ENCODE data around the gene MLST8. TPM values are rescaled to one million over a fixed set of nuclear protein-coding genes. Genes with fewer than 3 reads are reported as not detected.

The MLST8 gene
- total and polyA plus RNA-seq, 2 donors (not counting 1 experiment from before 2014, with no cell fraction given) = 36.1 to 112 TPM

DNA sequence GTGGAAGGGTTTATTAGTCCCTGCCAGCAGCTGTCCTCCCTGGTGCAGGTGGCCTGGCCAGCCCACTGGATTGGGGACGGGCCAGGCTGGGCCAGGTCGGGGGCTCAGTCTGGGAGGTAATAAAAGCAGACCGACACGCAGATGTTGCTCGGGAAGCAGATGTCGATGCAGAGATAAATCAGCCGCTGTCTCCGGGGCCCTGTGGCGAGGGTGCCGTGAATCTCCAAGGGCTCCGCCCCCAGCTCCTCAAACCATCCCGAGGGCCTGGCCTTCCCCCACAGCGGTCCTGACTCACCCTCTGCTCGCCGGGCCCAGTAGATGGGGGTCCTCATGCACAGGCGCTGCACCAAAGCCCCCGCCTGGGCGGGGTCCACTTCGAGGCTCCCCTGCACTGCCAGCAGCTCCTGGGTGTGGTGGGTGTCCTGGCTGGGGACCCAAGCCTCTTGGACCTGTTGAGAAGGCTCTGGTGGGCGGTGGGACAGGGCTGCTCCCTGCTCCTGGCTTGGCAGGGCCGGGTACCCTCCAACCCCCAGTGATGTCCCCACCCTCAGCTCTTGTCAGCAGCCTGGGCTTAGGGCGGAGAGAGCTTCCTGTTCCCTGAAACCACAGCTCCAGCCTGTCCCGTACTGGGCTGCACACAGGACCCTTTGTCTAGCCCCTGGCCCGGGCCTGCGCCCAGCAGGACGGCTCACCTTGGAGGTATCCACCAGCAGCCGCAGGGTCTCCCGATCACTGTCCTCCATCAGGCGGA, 4.2 kb downstream of the MLST8 start:
- Histone ChIP-seq H3K79me2 (ENCODE audit: control insufficient read depth, insufficient read depth, low read length) (peaks cover 25% of the 10 kb centered on the region), H3K27ac (ENCODE audit: low read length in 2 of 2) (no peak overlapping the region), H3K9ac (ENCODE audit: low read length) (no peak overlapping the region), H2AFZ (ENCODE audit: insufficient read depth, low read depth, low read length, poor library complexity, severe bottlenecking) (no peak overlapping the region), H3K27me3 (replicated peaks in 1 of 4; ENCODE audit: control extremely low read depth in 1 of 4, control insufficient read depth in 3 of 4, insufficient read depth in 4 of 4, low read length in 3 of 4) (no peaks in the 10 kb centered on the region), H3K9me3 (ENCODE audit: control extremely low read depth in 1 of 3, control insufficient read depth in 2 of 3, insufficient read depth in 1 of 3, low read length in 2 of 3) (no peaks in the 10 kb centered on the region), H3K4me1 (ENCODE audit: control insufficient read depth in 2 of 2, insufficient read depth in 2 of 2, low read length in 2 of 2) (peaks cover 21 to 34% of the 10 kb centered on the region in 2 donors), H3K4me2 (replicated peaks; ENCODE audit: low read depth, low read length, poor library complexity, severe bottlenecking) (no peak overlapping the region), H3K36me3 (replicated peaks in 1 of 2; ENCODE audit: control extremely low read depth in 1 of 2, control insufficient read depth in 1 of 2, extremely low read depth in 1 of 2, insufficient read depth in 2 of 2, low read length in 1 of 2) (peaks cover 0 to 37% of the 10 kb centered on the region in 2 experiments), H4K20me1 (ENCODE audit: control insufficient read depth, insufficient read depth, low read length, poor library complexity, severe bottlenecking) (peaks cover 11% of the 10 kb centered on the region), H3K4me3 (ENCODE audit: control extremely low read depth in 1 of 5, extremely low read depth in 1 of 5, insufficient read depth in 1 of 5, low read depth in 2 of 5, low read length in 4 of 5) (no peak overlapping the region)
- Mint-ChIP-seq H3K27me3 (no peaks in the 10 kb centered on the region), H3K27ac (no peak overlapping the region), H3K9me3 (ENCODE audit: insufficient read depth) (no peaks in the 10 kb centered on the region), H3K4me3 (no peak overlapping the region), H3K4me1 (peaks cover 32% of the 10 kb centered on the region)
- CTCF ChIA-PET = interaction anchor here (1.2 kb wide), 1 partner anchor 14 kb away, joined by 3 read pairs; no protein-coding TSS in a partner anchor
- intact Hi-C loops (cut with micrococcal nuclease) = no loop called here
- POLR2A ChIA-PET = interaction anchor here (0.5 kb wide), 1 partner anchor 7 kb away, joined by 5 read pairs; no protein-coding TSS in a partner anchor
- WGBS (ENCODE audit: insufficient coverage) = 96% methylated on average over 22 of the region's 29 CpGs
- DNase-seq (no peak), ATAC-seq (ENCODE audit: low read depth) (no peak)
- TF ChIP-seq EZH2 (IDR thresholded peaks at IDR 0.05; ENCODE audit: borderline replicate concordance, insufficient read depth, low read depth, low read length, poor library complexity, severe bottlenecking) = no peak
- TF ChIP-seq, protein P1, sequence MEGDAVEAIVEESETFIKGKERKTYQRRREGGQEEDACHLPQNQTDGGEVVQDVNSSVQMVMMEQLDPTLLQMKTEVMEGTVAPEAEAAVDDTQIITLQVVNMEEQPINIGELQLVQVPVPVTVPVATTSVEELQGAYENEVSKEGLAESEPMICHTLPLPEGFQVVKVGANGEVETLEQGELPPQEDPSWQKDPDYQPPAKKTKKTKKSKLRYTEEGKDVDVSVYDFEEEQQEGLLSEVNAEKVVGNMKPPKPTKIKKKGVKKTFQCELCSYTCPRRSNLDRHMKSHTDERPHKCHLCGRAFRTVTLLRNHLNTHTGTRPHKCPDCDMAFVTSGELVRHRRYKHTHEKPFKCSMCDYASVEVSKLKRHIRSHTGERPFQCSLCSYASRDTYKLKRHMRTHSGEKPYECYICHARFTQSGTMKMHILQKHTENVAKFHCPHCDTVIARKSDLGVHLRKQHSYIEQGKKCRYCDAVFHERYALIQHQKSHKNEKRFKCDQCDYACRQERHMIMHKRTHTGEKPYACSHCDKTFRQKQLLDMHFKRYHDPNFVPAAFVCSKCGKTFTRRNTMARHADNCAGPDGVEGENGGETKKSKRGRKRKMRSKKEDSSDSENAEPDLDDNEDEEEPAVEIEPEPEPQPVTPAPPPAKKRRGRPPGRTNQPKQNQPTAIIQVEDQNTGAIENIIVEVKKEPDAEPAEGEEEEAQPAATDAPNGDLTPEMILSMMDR (IDR thresholded peaks at IDR 0.05) = no peak

DNA sequence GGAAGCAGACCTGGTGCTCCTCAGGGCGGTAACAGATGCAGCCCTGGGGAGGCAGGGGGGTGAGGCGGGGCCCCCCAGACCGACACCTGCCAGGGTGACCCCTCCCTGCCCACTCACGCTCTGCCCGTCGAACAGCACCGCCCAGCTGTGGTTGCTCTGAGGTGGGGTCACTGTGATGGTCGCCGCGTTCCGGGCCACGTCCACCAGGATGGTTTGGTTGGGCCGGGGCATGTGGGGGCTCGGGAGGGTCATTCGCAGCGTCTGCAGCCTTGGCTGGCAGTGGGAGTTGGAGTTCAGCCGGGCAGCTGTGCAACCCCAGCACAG, 4.7 kb downstream of the MLST8 start:
- no peak overlapping the region for H3K27ac Mint-ChIP-seq
- H3K4me1 ChIP-seq (ENCODE audit: control insufficient read depth in 2 of 2, insufficient read depth in 2 of 2, low read length in 2 of 2) = peaks cover 16 to 29% of the 10 kb centered on the region in 2 donors
- no peak overlapping the region for H3K4me2 ChIP-seq (replicated peaks; ENCODE audit: low read depth, low read length, poor library complexity, severe bottlenecking)
- no peak for ATAC-seq (ENCODE audit: low read depth)
- peaks cover 0 to 37% of the 10 kb centered on the region in 2 experiments for H3K36me3 ChIP-seq (replicated peaks in 1 of 2; ENCODE audit: control extremely low read depth in 1 of 2, control insufficient read depth in 1 of 2, extremely low read depth in 1 of 2, insufficient read depth in 2 of 2, low read length in 1 of 2)
- H3K9me3 ChIP-seq (ENCODE audit: control extremely low read depth in 1 of 3, control insufficient read depth in 2 of 3, insufficient read depth in 1 of 3, low read length in 2 of 3) = no peaks in the 10 kb centered on the region
- H3K79me2 ChIP-seq (ENCODE audit: control insufficient read depth, insufficient read depth, low read length) = peaks cover 25% of the 10 kb centered on the region
- H4K20me1 ChIP-seq (ENCODE audit: control insufficient read depth, insufficient read depth, low read length, poor library complexity, severe bottlenecking) = peaks cover 11% of the 10 kb centered on the region
- intact Hi-C loops (cut with micrococcal nuclease) = no loop called here
- peaks cover 30% of the 10 kb centered on the region for H3K4me1 Mint-ChIP-seq
- no peaks in the 10 kb centered on the region for H3K27me3 Mint-ChIP-seq
- H3K27me3 ChIP-seq (replicated peaks in 1 of 4; ENCODE audit: control extremely low read depth in 1 of 4, control insufficient read depth in 3 of 4, insufficient read depth in 4 of 4, low read length in 3 of 4) = no peaks in the 10 kb centered on the region
- DNase-seq = no peak
- H3K9me3 Mint-ChIP-seq (ENCODE audit: insufficient read depth) = no peaks in the 10 kb centered on the region
- H3K27ac ChIP-seq (ENCODE audit: low read length in 2 of 2) = no peak overlapping the region
- POLR2A ChIA-PET = no interaction called here
- H3K4me3 Mint-ChIP-seq = no peak overlapping the region
- TF ChIP-seq EZH2 (IDR thresholded peaks at IDR 0.05; ENCODE audit: borderline replicate concordance, insufficient read depth, low read depth, low read length, poor library complexity, severe bottlenecking) = no peak
- TF ChIP-seq, protein P1 (IDR thresholded peaks at IDR 0.05) = no peak
- H3K9ac ChIP-seq (ENCODE audit: low read length) = no peak overlapping the region
- no peak overlapping the region for H2AFZ ChIP-seq (ENCODE audit: insufficient read depth, low read depth, low read length, poor library complexity, severe bottlenecking)
- CTCF ChIA-PET = interaction anchor here (1.2 kb wide), 1 partner anchor 15 kb away, joined by 3 read pairs; no protein-coding TSS in a partner anchor
- H3K4me3 ChIP-seq (ENCODE audit: control extremely low read depth in 1 of 5, extremely low read depth in 1 of 5, insufficient read depth in 1 of 5, low read depth in 2 of 5, low read length in 4 of 5) = no peak overlapping the region
- 97% methylated on average over 16 of the region's 17 CpGs for WGBS (ENCODE audit: insufficient coverage)

Measured in B cell (primary cell).